Measurements from ENCODE around the gene ABCC1.

The ABCC1 gene

GRCh38 chr16:16106466-16106865 lies 157.1 kb downstream of the ABCC1 start:
- DNase-seq (ENCODE audit: low read depth in 2 of 3, low spot score in 2 of 3): no peak

- no peak for DNase-seq (ENCODE audit: low read depth in 2 of 3, low spot score in 2 of 3)
Measured at GRCh38 chr16:16107839-16108238, 158.4 kb downstream of the ABCC1 start.

GRCh38 chr16:16108759-16109158 lies 159.3 kb downstream of the ABCC1 start:
- no peak for DNase-seq (ENCODE audit: low read depth in 2 of 3, low spot score in 2 of 3)

GRCh38 chr16:16109453-16110110 lies 160.2 kb downstream of the ABCC1 start:
- no peak for DNase-seq (ENCODE audit: low read depth in 2 of 3, low spot score in 2 of 3)

GRCh38 chr16:16110111-16110490 lies 160.7 kb downstream of the ABCC1 start:
- no peak for DNase-seq (ENCODE audit: low read depth in 2 of 3, low spot score in 2 of 3)

- DNase-seq (ENCODE audit: low read depth in 2 of 3, low spot score in 2 of 3): no peak
Measured at GRCh38 chr16:16111639-16112038, 162.2 kb downstream of the ABCC1 start.

- no peak for DNase-seq (ENCODE audit: low read depth in 2 of 3, low spot score in 2 of 3)
Measured at GRCh38 chr16:16112450-16113053, 163.1 kb downstream of the ABCC1 start.

- DNase-seq (ENCODE audit: low read depth in 2 of 3, low spot score in 2 of 3): no peak
Measured at GRCh38 chr16:16113076-16113475, 163.7 kb downstream of the ABCC1 start.

GRCh38 chr16:16116841-16117240 lies 167.4 kb downstream of the ABCC1 start:
- no peak for DNase-seq (ENCODE audit: low read depth in 2 of 3, low spot score in 2 of 3)

GRCh38 chr16:16118337-16118736 lies 168.9 kb downstream of the ABCC1 start:
- DNase-seq (ENCODE audit: low read depth in 2 of 3, low spot score in 2 of 3): no peak

GRCh38 chr16:16120044-16120381 lies 170.6 kb downstream of the ABCC1 start:
- no peak for DNase-seq (ENCODE audit: low read depth in 2 of 3, low spot score in 2 of 3)

GRCh38 chr16:16120382-16121184 lies 171.2 kb downstream of the ABCC1 start:
- DNase-seq (ENCODE audit: low read depth in 2 of 3, low spot score in 2 of 3): no peak

GRCh38 chr16:16121185-16121727 lies 171.8 kb downstream of the ABCC1 start:
- no peak for DNase-seq (ENCODE audit: low read depth in 2 of 3, low spot score in 2 of 3)

GRCh38 chr16:16122264-16122663 lies 172.8 kb downstream of the ABCC1 start:
- no peak for DNase-seq (ENCODE audit: low read depth in 2 of 3, low spot score in 2 of 3)

GRCh38 chr16:16124438-16124837 lies 175.0 kb downstream of the ABCC1 start:
- no peak for DNase-seq (ENCODE audit: low read depth in 2 of 3, low spot score in 2 of 3)

- no peak for DNase-seq (ENCODE audit: low read depth in 2 of 3, low spot score in 2 of 3)
Measured at GRCh38 chr16:16124974-16125373, 175.6 kb downstream of the ABCC1 start.

GRCh38 chr16:16126896-16127295 lies 177.5 kb downstream of the ABCC1 start:
- no peak for DNase-seq (ENCODE audit: low read depth in 2 of 3, low spot score in 2 of 3)

- DNase-seq (ENCODE audit: low read depth in 2 of 3, low spot score in 2 of 3): peak; percentile 23 to 36 (median 27)
Measured at GRCh38 chr16:16127469-16128116, 178.2 kb downstream of the ABCC1 start.

- DNase-seq (ENCODE audit: low read depth in 2 of 3, low spot score in 2 of 3): no peak
Measured at GRCh38 chr16:16131204-16131603, 181.8 kb downstream of the ABCC1 start.

- no peak for DNase-seq (ENCODE audit: low read depth in 2 of 3, low spot score in 2 of 3)
Measured at GRCh38 chr16:16131659-16132058, 182.2 kb downstream of the ABCC1 start.

- no peak for DNase-seq (ENCODE audit: low read depth in 2 of 3, low spot score in 2 of 3)
Measured at GRCh38 chr16:16133943-16134604, 184.7 kb downstream of the ABCC1 start.
